GM23338 (cell line): Measurements from ENCODE around the gene BLOC1S1. TPM values are rescaled to one million over a fixed set of nuclear protein-coding genes. Genes with fewer than 3 reads are reported as not detected.

ENCODE experiments used
- ATAC-seq: fragments of 200-7000 bp; cut with Tn5 transposase; 3 replicates; pipeline ENCODE4 v1.9.1; 2020
- DNase-seq: peaks from one replicate; pipeline ENCODE4 v3.0.0-alpha.2; 2015; ENCODE audit warnings: low spot score
- H2AFZ ChIP-seq: fragments of 200-600 bp; sonication (generic); 2 replicates; pipeline ENCODE4 v1.8.0; 2016; ENCODE audit warnings: antibody characterized with exemption, mild to moderate bottlenecking, moderate library complexity
- H3F3A ChIP-seq: fragments of 200-600 bp; sonication (generic); replicated peaks from 2 replicates; pipeline ENCODE4 v1.8.0; 2017; ENCODE audit warnings: antibody characterized with exemption, mixed run types, low read depth
- H3K27ac ChIP-seq: fragments of 200-600 bp; sonication (generic); 2 replicates; pipeline ENCODE4 v1.6.1; 2016; ENCODE audit warnings: low read depth
- H3K27me3 ChIP-seq: fragments of 200-600 bp; sonication (generic); 2 replicates; pipeline ENCODE4 v1.8.0; 2016; ENCODE audit warnings: mild to moderate bottlenecking, mixed run types, moderate library complexity; ENCODE audit not compliant: insufficient read depth
- H3K36me3 ChIP-seq: fragments of 200-600 bp; sonication (generic); 2 replicates; pipeline ENCODE4 v1.8.0; 2016; ENCODE audit warnings: mild to moderate bottlenecking; ENCODE audit not compliant: insufficient read depth
- H3K4me1 ChIP-seq: fragments of 200-600 bp; sonication (generic); 2 replicates; pipeline ENCODE4 v1.8.0; 2016; ENCODE audit warnings: mild to moderate bottlenecking, moderate library complexity; ENCODE audit not compliant: insufficient read depth
- H3K4me2 ChIP-seq: fragments of 200-600 bp; sonication (generic); 2 replicates; pipeline ENCODE4 v1.7.1; 2017; ENCODE audit warnings: mixed run types
- H3K4me3 ChIP-seq: fragments of 200-600 bp; sonication (generic); 2 replicates; pipeline ENCODE4 v1.6.1; 2016; ENCODE audit warnings: mixed run types
- H3K79me2 ChIP-seq: fragments of 200-600 bp; sonication (generic); replicated peaks from 2 replicates; pipeline ENCODE4 v1.8.0; 2017; ENCODE audit warnings: mild to moderate bottlenecking; ENCODE audit not compliant: insufficient read depth
- H3K9me2 ChIP-seq: fragments of 200-600 bp; sonication (generic); 2 replicates; pipeline ENCODE4 v1.8.0; 2017; ENCODE audit not compliant: insufficient read depth
- H4K20me1 ChIP-seq: fragments of 200-600 bp; sonication (generic); replicated peaks from 2 replicates; pipeline ENCODE4 v1.8.0; 2017; ENCODE audit warnings: mild to moderate bottlenecking; ENCODE audit not compliant: insufficient read depth
- H3K27ac Mint-ChIP-seq: 2 replicates; pipeline ENCODE4 v1.8.0; 2020; ENCODE audit warnings: inconsistent platforms, mild to moderate bottlenecking, moderate library complexity, mixed read lengths
- H3K27me3 Mint-ChIP-seq: 3 replicates; pipeline ENCODE4 v1.8.0; 2022; ENCODE audit warnings: low read depth, mild to moderate bottlenecking, moderate library complexity, mixed read lengths, inconsistent platforms; ENCODE audit not compliant: insufficient read depth, poor library complexity
- H3K36me3 Mint-ChIP-seq: 3 replicates; pipeline ENCODE4 v1.8.0; 2021; ENCODE audit warnings: low read depth, mild to moderate bottlenecking, inconsistent platforms, moderate library complexity, mixed read lengths
- H3K4me1 Mint-ChIP-seq: 3 replicates; pipeline ENCODE4 v1.8.0; 2020; ENCODE audit warnings: mild to moderate bottlenecking, inconsistent platforms, mixed read lengths
- H3K4me3 Mint-ChIP-seq: 3 replicates; pipeline ENCODE4 v1.8.0; 2021; ENCODE audit warnings: moderate library complexity, mild to moderate bottlenecking, inconsistent platforms, mixed read lengths
- H3K9me3 Mint-ChIP-seq: 3 replicates; pipeline ENCODE4 v1.8.0; 2020; ENCODE audit warnings: moderate library complexity, mild to moderate bottlenecking, inconsistent platforms, mixed read lengths
- CREB1 ChIP-seq: fragments of 250-450 bp; sonication (Bioruptor Pico); IDR thresholded peaks from 2 replicates; pipeline ENCODE4 v1.5.0; 2020; ENCODE audit warnings: low read depth, mild to moderate bottlenecking, moderate library complexity
- EZH2 ChIP-seq: fragments of 200-600 bp; sonication (generic); IDR thresholded peaks from one replicate; pipeline ENCODE4 v1.8.0; 2017; ENCODE audit warnings: antibody characterized with exemption, mild to moderate bottlenecking, low read depth; ENCODE audit not compliant: unreplicated experiment
- EZH2phosphoT487 ChIP-seq: fragments of 200-600 bp; sonication (generic); IDR thresholded peaks from one replicate; pipeline ENCODE4 v1.8.1; 2018; ENCODE audit warnings: antibody characterized with exemption; ENCODE audit not compliant: unreplicated experiment
- JUNB ChIP-seq: IDR thresholded peaks from one replicate; pipeline ENCODE4 v1.6.1; 2016; ENCODE audit warnings: antibody characterized with exemption; ENCODE audit not compliant: unreplicated experiment
- NANOG ChIP-seq: IDR thresholded peaks from 2 replicates; pipeline ENCODE4 v1.6.1; 2016; ENCODE audit warnings: antibody characterized with exemption, borderline replicate concordance
- POLR2AphosphoS5 ChIP-seq: IDR thresholded peaks from 2 replicates; pipeline ENCODE4 v1.6.1; 2016; ENCODE audit warnings: antibody characterized with exemption, low read depth
- STAT1 ChIP-seq: IDR thresholded peaks from one replicate; pipeline ENCODE4 v1.6.1; 2016; ENCODE audit warnings: antibody characterized with exemption; ENCODE audit not compliant: unreplicated experiment
- ZNF114 ChIP-seq: fragments of 250-450 bp; sonication (Bioruptor Pico); IDR thresholded peaks from 2 replicates; pipeline ENCODE4 v1.5.0; 2020; ENCODE audit warnings: mild to moderate bottlenecking, moderate library complexity
- ZNF331 ChIP-seq: fragments of 250-450 bp; sonication (Bioruptor Pico); IDR thresholded peaks from 2 replicates; pipeline ENCODE4 v1.5.0; 2020; ENCODE audit warnings: low read depth, mild to moderate bottlenecking, moderate library complexity
- polyA plus RNA-seq: library from polyadenylated mRNA; unstranded; fragments of >200 nt; fragmentation: Nextera tagmentation; extraction: Ambion mirVana; gene quantifications from 2 replicates; pipeline ENCODE4 v1.2.1, GENCODE V29; 2016
- total RNA-seq: library from RNA; depleted of rRNA; stranded (reverse); fragments of >200 nt; shearing (Covaris generic); gene quantifications from 2 replicates; pipeline ENCODE4 v1.2.3, GENCODE V29; 2014
- TF ChIP-seq, protein P1 (sequence below): IDR thresholded peaks from 2 replicates; pipeline ENCODE4 v1.6.1; 2016; ENCODE audit warnings: antibody characterized with exemption
- TF ChIP-seq, protein P2 (sequence below): fragments of 250-450 bp; sonication (Bioruptor Pico); IDR thresholded peaks from 2 replicates; pipeline ENCODE4 v1.5.0; 2020; ENCODE audit warnings: mild to moderate bottlenecking, moderate library complexity
- TF ChIP-seq, protein P3 (sequence below), 2 experiments: fragments of 200-600 bp in 1 of 2; sonication (generic) in 1 of 2; conservative IDR thresholded peaks; 2 replicates each; pipeline versions ENCODE4 v1.5.1 to v1.6.1; 2016 to 2017; ENCODE audit warnings: antibody characterized with exemption in 2 of 2, low read depth in 2 of 2, mild to moderate bottlenecking in 2 of 2, moderate library complexity in 1 of 2
- TF ChIP-seq, protein P4 (sequence below): IDR thresholded peaks from one replicate; pipeline ENCODE4 v1.6.1; 2018; ENCODE audit warnings: antibody characterized with exemption; ENCODE audit not compliant: unreplicated experiment

BLOC1S1 gene
- total and polyA plus RNA-seq, 2 experiments from 2014 or later = 68.3 to 174 TPM

DNA sequence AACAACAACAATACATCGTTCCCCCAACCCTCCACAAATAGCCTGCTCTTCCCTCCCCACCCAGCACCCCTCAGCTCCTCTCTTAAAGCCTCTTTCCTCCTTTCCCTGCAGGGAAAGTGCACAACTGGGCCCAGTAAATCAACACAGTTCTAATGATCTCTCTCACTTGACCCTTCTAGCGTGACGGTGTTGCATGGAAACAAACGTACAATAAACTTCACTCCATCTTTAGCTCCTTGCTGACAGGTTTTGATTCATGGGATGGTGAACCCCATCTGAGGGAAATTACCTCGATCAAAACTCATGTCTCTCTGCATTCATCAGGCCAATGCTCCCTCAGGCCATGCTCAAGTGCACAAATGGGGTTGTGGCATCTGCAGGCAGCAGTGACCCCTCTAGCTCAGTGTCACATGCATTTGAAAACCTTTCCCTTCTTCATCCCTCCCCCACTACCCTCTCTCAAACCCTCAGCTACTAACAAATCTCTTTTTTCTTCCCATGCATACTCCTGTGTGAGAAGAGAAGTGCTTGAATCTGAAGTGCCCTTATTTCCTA is 50.0 kb downstream of the BLOC1S1 start:
- H3K4me3 ChIP-seq = no peak overlapping the region
- peaks cover 28% of the 10 kb centered on the region for H3K36me3 Mint-ChIP-seq
- peak overlapping the region; percentile 14 for H3K27ac Mint-ChIP-seq
- H3K4me3 Mint-ChIP-seq = no peak overlapping the region
- no peak overlapping the region for H2AFZ ChIP-seq
- no peaks in the 10 kb centered on the region for H3K9me2 ChIP-seq
- no peak for DNase-seq
- H4K20me1 ChIP-seq = peaks cover 34% of the 10 kb centered on the region
- H3F3A ChIP-seq = 0 out of 2 replicates have a peak, but pooled peaks cover 6% of the 10 kb centered on the region
- H3K36me3 ChIP-seq = peaks cover 5% of the 10 kb centered on the region
- peaks cover 15% of the 10 kb centered on the region for H3K79me2 ChIP-seq
- no peak for TF ChIP-seq POLR2AphosphoS5
- TF ChIP-seq, protein P1, sequence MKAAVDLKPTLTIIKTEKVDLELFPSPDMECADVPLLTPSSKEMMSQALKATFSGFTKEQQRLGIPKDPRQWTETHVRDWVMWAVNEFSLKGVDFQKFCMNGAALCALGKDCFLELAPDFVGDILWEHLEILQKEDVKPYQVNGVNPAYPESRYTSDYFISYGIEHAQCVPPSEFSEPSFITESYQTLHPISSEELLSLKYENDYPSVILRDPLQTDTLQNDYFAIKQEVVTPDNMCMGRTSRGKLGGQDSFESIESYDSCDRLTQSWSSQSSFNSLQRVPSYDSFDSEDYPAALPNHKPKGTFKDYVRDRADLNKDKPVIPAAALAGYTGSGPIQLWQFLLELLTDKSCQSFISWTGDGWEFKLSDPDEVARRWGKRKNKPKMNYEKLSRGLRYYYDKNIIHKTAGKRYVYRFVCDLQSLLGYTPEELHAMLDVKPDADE = no peak
- TF ChIP-seq, protein P2, sequence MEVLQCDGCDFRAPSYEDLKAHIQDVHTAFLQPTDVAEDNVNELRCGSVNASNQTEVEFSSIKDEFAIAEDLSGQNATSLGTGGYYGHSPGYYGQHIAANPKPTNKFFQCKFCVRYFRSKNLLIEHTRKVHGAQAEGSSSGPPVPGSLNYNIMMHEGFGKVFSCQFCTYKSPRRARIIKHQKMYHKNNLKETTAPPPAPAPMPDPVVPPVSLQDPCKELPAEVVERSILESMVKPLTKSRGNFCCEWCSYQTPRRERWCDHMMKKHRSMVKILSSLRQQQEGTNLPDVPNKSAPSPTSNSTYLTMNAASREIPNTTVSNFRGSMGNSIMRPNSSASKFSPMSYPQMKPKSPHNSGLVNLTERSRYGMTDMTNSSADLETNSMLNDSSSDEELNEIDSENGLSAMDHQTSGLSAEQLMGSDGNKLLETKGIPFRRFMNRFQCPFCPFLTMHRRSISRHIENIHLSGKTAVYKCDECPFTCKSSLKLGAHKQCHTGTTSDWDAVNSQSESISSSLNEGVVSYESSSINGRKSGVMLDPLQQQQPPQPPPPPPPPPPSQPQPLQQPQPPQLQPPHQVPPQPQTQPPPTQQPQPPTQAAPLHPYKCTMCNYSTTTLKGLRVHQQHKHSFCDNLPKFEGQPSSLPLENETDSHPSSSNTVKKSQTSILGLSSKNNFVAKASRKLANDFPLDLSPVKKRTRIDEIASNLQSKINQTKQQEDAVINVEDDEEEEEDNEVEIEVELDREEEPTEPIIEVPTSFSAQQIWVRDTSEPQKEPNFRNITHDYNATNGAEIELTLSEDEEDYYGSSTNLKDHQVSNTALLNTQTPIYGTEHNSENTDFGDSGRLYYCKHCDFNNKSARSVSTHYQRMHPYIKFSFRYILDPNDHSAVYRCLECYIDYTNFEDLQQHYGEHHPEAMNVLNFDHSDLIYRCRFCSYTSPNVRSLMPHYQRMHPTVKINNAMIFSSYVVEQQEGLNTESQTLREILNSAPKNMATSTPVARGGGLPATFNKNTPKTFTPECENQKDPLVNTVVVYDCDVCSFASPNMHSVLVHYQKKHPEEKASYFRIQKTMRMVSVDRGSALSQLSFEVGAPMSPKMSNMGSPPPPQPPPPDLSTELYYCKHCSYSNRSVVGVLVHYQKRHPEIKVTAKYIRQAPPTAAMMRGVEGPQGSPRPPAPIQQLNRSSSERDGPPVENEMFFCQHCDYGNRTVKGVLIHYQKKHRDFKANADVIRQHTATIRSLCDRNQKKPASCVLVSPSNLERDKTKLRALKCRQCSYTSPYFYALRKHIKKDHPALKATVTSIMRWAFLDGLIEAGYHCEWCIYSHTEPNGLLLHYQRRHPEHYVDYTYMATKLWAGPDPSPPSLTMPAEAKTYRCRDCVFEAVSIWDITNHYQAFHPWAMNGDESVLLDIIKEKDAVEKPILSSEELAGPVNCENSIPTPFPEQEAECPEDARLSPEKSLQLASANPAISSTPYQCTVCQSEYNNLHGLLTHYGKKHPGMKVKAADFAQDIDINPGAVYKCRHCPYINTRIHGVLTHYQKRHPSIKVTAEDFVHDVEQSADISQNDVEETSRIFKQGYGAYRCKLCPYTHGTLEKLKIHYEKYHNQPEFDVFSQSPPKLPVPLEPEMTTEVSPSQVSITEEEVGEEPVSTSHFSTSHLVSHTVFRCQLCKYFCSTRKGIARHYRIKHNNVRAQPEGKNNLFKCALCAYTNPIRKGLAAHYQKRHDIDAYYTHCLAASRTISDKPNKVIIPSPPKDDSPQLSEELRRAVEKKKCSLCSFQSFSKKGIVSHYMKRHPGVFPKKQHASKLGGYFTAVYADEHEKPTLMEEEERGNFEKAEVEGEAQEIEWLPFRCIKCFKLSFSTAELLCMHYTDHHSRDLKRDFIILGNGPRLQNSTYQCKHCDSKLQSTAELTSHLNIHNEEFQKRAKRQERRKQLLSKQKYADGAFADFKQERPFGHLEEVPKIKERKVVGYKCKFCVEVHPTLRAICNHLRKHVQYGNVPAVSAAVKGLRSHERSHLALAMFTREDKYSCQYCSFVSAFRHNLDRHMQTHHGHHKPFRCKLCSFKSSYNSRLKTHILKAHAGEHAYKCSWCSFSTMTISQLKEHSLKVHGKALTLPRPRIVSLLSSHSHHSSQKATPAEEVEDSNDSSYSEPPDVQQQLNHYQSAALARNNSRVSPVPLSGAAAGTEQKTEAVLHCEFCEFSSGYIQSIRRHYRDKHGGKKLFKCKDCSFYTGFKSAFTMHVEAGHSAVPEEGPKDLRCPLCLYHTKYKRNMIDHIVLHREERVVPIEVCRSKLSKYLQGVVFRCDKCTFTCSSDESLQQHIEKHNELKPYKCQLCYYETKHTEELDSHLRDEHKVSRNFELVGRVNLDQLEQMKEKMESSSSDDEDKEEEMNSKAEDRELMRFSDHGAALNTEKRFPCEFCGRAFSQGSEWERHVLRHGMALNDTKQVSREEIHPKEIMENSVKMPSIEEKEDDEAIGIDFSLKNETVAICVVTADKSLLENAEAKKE (CRISPR knock-in tag) = no peak
- TF ChIP-seq JUNB = no peak
- no peak for TF ChIP-seq EZH2
- TF ChIP-seq, protein P3, sequence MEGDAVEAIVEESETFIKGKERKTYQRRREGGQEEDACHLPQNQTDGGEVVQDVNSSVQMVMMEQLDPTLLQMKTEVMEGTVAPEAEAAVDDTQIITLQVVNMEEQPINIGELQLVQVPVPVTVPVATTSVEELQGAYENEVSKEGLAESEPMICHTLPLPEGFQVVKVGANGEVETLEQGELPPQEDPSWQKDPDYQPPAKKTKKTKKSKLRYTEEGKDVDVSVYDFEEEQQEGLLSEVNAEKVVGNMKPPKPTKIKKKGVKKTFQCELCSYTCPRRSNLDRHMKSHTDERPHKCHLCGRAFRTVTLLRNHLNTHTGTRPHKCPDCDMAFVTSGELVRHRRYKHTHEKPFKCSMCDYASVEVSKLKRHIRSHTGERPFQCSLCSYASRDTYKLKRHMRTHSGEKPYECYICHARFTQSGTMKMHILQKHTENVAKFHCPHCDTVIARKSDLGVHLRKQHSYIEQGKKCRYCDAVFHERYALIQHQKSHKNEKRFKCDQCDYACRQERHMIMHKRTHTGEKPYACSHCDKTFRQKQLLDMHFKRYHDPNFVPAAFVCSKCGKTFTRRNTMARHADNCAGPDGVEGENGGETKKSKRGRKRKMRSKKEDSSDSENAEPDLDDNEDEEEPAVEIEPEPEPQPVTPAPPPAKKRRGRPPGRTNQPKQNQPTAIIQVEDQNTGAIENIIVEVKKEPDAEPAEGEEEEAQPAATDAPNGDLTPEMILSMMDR (conservative IDR thresholded peaks at IDR 0.05; ENCODE audit: low read depth in 2 of 2) = no peak
- no peak for TF ChIP-seq STAT1
- TF ChIP-seq CREB1 = no peak
- no peak for TF ChIP-seq EZH2phosphoT487
- no peak for TF ChIP-seq NANOG
- TF ChIP-seq ZNF331 = no peak
- TF ChIP-seq ZNF114 (CRISPR knock-in tag) = no peak
- TF ChIP-seq, protein P4, sequence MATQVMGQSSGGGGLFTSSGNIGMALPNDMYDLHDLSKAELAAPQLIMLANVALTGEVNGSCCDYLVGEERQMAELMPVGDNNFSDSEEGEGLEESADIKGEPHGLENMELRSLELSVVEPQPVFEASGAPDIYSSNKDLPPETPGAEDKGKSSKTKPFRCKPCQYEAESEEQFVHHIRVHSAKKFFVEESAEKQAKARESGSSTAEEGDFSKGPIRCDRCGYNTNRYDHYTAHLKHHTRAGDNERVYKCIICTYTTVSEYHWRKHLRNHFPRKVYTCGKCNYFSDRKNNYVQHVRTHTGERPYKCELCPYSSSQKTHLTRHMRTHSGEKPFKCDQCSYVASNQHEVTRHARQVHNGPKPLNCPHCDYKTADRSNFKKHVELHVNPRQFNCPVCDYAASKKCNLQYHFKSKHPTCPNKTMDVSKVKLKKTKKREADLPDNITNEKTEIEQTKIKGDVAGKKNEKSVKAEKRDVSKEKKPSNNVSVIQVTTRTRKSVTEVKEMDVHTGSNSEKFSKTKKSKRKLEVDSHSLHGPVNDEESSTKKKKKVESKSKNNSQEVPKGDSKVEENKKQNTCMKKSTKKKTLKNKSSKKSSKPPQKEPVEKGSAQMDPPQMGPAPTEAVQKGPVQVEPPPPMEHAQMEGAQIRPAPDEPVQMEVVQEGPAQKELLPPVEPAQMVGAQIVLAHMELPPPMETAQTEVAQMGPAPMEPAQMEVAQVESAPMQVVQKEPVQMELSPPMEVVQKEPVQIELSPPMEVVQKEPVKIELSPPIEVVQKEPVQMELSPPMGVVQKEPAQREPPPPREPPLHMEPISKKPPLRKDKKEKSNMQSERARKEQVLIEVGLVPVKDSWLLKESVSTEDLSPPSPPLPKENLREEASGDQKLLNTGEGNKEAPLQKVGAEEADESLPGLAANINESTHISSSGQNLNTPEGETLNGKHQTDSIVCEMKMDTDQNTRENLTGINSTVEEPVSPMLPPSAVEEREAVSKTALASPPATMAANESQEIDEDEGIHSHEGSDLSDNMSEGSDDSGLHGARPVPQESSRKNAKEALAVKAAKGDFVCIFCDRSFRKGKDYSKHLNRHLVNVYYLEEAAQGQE = no peak
- peaks cover 4% of the 10 kb centered on the region; the same call in 1 of the 2 replicates for H3K4me1 ChIP-seq
- peak; percentile 36 for ATAC-seq
- H3K27me3 ChIP-seq = no peaks in the 10 kb centered on the region
- no peaks in the 10 kb centered on the region for H3K9me3 Mint-ChIP-seq
- H3K27ac ChIP-seq = no peak overlapping the region
- H3K4me1 Mint-ChIP-seq = peaks cover 13% of the 10 kb centered on the region; the same call in 2 of the 3 replicates
- peaks cover 7% of the 10 kb centered on the region for H3K27me3 Mint-ChIP-seq
- 0 out of 2 replicates have a peak overlapping the region, but pooled peaks have one; percentile 22 for H3K4me2 ChIP-seq
